ENCODE results near the gene ESR1.
"Not testable (repeated sequence)": the region's sequence is repeated elsewhere in the genome, so short reads cannot be mapped to it uniquely, and the experiment has no call there.

ESR1 gene

DNA sequence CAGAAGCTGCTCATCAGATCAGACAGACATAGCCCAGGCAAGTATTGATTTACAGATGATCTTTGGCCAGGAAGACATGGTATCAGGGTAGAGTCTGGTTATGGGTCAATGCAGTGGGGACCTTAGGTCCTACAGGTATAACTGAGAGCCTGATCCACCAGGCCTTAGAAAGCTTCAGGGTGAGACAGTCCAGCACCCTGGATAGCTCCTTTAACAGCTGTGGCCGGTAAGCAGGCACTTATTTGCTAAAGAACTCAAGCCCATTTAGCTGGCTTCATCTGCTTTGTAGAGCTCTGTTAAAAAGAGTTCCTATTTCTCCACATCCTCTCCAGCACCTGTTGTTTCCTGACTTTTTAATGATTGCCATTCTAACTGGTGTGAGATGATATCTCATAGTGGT lies 39.6 kb downstream of the ESR1 start:
- Histone ChIP-seq H3K36me3 (no peaks in the 10 kb centered on the region), H3K9me3 (no peaks in the 10 kb centered on the region), H3K4me1 (no peaks in the 10 kb centered on the region), H3K27me3 (no peaks in the 10 kb centered on the region), H3K4me3 (ENCODE audit: low read depth, low read length) (no peak overlapping the region)
- no peak for DNase-seq
- TF ChIP-seq, protein P1, sequence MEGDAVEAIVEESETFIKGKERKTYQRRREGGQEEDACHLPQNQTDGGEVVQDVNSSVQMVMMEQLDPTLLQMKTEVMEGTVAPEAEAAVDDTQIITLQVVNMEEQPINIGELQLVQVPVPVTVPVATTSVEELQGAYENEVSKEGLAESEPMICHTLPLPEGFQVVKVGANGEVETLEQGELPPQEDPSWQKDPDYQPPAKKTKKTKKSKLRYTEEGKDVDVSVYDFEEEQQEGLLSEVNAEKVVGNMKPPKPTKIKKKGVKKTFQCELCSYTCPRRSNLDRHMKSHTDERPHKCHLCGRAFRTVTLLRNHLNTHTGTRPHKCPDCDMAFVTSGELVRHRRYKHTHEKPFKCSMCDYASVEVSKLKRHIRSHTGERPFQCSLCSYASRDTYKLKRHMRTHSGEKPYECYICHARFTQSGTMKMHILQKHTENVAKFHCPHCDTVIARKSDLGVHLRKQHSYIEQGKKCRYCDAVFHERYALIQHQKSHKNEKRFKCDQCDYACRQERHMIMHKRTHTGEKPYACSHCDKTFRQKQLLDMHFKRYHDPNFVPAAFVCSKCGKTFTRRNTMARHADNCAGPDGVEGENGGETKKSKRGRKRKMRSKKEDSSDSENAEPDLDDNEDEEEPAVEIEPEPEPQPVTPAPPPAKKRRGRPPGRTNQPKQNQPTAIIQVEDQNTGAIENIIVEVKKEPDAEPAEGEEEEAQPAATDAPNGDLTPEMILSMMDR (IDR thresholded peaks at IDR 0.05; ENCODE audit: low read depth, low read length): no peak

DNA sequence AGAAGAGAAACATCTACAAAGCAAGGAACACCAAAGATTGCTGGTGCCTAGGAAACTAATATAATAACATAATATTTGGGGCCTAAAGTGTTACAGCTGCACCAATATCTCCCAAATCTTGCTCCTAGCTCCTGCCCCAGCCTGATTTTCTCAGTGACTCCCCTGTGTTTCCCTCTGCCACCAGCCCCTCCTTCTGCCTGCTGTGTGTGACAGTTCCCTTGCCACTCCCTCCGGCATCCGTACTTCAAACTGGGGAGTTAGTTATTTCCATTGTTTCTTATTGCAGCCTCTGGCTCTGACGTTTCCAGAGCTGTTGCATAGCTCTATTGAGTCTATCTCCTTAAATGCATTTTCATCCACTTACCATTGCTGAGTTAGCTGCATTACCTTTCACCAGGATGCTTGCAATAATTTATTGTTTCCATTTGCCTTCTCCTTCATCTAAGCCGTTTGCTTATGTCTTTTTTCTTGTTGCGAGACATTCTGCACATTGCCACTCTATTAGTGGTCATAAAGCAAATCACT lies 43.1 kb downstream of the ESR1 start:
- Histone ChIP-seq H3K27me3 (no peaks in the 10 kb centered on the region; the same call in 1 of the 2 replicates), H3K4me3 (ENCODE audit: low read depth, low read length) (no peak overlapping the region), H3K9me3 (no peaks in the 10 kb centered on the region), H3K36me3 (no peaks in the 10 kb centered on the region), H3K4me1 (no peaks in the 10 kb centered on the region)
- TF ChIP-seq, protein P1 (IDR thresholded peaks at IDR 0.05; ENCODE audit: low read depth, low read length): no peak
- no peak for DNase-seq

DNA sequence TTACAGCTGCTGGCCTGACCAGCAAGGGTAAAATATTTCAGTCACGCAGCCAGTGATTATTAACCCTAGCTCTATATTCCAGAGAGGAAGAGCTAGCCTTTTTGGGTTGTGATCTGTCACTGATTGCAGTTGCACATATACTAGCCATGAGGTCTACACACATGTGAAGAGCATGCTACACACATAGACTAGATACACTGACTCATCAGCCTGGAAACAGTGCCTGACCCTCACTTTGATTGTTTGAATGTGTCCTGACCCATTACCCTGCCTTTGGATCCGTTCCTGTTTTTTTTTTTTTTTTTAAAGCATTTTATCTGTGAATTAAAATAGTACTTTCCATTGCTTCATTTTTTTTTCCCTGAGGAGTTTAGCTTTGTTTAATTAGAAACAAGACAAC lies 50.8 kb downstream of the ESR1 start:
- H3K36me3 ChIP-seq: no peaks in the 10 kb centered on the region
- H3K9me3 ChIP-seq: no peaks in the 10 kb centered on the region
- TF ChIP-seq, protein P1 (IDR thresholded peaks at IDR 0.05; ENCODE audit: low read depth, low read length): no peak
- no peaks in the 10 kb centered on the region for H3K4me1 ChIP-seq
- no peak overlapping the region for H3K4me3 ChIP-seq (ENCODE audit: low read depth, low read length)
- no peak for DNase-seq
- no peaks in the 10 kb centered on the region; the same call in 1 of the 2 replicates for H3K27me3 ChIP-seq

DNA sequence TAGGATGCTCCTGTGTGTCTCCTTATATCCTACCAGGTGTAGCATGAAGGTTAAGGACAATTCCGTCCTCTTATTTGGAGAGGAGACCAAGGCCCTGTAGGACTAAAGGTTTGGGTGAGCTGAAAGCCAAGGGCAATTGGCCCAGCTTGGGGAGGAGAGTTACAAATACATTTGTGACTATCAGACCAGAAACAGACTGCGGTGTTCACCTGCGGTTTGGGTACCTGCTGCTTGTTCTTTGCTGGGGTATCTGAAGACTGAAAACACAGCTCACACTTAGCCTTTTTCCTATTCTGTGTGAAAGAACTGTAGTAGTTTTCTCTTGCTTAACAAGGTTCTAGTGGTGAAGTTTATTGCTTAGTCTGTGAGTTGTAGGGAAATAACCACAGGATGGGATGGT lies 55.0 kb downstream of the ESR1 start:
- DNase-seq: no peak
- Histone ChIP-seq H3K9me3 (no peaks in the 10 kb centered on the region), H3K4me3 (ENCODE audit: low read depth, low read length) (no peak overlapping the region), H3K36me3 (no peaks in the 10 kb centered on the region), H3K27me3 (no peaks in the 10 kb centered on the region), H3K4me1 (no peaks in the 10 kb centered on the region)
- TF ChIP-seq, protein P1 (IDR thresholded peaks at IDR 0.05; ENCODE audit: low read depth, low read length): no peak

DNA sequence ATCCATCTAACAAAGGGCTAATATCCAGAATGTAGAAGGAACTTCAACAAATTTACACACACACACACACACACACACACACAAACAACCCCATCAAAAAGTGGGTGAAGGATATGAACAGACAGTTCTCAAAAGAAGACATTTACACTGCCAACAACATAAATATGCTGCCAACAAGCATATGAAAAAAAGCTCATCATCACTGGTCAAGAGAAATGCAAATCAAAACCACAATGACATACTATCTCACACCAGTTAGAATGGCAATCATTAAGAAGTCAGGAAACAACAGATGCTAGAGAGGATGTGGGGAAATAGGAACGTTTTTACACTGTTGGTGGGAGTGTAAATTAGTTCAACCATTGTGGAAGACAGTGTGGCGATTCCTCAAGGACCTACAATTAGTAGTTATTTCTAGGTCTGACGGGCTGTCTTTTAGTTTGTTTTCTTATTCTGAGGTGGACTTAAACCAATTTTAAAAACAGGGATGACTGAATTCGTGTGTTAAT lies 59.9 kb downstream of the ESR1 start:
- not testable (repeated sequence) for DNase-seq; H3K4me3 ChIP-seq (ENCODE audit: low read depth, low read length); H3K36me3 ChIP-seq; H3K9me3 ChIP-seq; H3K4me1 ChIP-seq; H3K27me3 ChIP-seq

DNA sequence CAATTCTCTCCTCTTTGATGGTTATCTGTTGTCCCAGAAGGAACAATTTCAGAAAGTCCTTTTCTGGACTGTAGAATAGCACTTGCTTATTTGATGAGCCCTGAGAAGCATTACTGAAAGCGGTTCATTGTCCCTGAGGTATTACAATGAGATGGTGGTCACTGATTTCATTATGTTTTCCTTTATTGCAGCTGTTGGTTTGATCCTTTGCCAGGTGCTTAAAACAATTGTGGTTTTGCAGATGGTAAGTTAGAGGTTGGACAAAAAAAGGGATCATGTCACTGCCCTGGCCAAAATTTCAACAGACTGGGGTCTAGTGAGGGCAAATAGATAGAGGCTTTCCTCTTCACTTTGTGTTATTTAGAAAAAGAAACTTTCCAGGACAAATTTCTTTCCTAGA lies 61.9 kb downstream of the ESR1 start:
- H3K4me3 ChIP-seq (ENCODE audit: low read depth, low read length): no peak overlapping the region
- H3K27me3 ChIP-seq: no peaks in the 10 kb centered on the region
- no peaks in the 10 kb centered on the region for H3K9me3 ChIP-seq
- H3K4me1 ChIP-seq: no peaks in the 10 kb centered on the region
- no peaks in the 10 kb centered on the region for H3K36me3 ChIP-seq
- DNase-seq: no peak
- TF ChIP-seq, protein P1 (IDR thresholded peaks at IDR 0.05; ENCODE audit: low read depth, low read length): no peak

DNA sequence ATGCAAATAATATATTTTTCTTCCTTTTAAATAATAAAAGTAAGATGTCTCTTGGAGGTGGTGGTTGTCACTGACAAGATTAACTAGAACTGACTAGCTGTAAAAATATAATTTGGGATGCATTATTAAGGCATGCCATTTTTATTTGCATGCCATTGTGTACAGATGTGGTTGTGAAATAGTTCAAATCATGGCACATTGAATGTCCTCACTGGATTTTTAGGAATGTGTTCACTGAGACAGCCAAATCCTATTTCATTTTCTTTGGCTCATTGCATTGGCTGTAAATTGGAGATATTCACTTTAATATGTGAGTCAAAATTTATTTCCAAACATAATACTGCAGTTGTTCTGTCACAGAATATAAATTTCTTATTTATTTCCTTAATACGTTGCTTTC lies 62.3 kb downstream of the ESR1 start:
- Histone ChIP-seq H3K27me3 (no peaks in the 10 kb centered on the region), H3K36me3 (no peaks in the 10 kb centered on the region), H3K9me3 (no peaks in the 10 kb centered on the region), H3K4me3 (ENCODE audit: low read depth, low read length) (no peak overlapping the region), H3K4me1 (no peaks in the 10 kb centered on the region)
- DNase-seq: no peak
- TF ChIP-seq, protein P1 (IDR thresholded peaks at IDR 0.05; ENCODE audit: low read depth, low read length): no peak

Measured in BE2C (cell line).